ENCODE measurements around the gene IFNL2. TPM values are rescaled to one million over a fixed set of nuclear protein-coding genes. Genes with fewer than 3 reads are reported as not detected.
"Not testable (repeated sequence)": the region's sequence is repeated elsewhere in the genome, so short reads cannot be mapped to it uniquely, and the experiment has no call there.

IFNL2 gene
- total RNA-seq, 1 donor from 2014 or later, result not detected

GRCh38 chr19:39261704-39262103, 6.5 kb upstream of the IFNL2 start:
- no peaks in the 10 kb centered on the region for H3K36me3 Mint-ChIP-seq (ENCODE audit: low read depth)
- H3K9me3 Mint-ChIP-seq, result no peaks in the 10 kb centered on the region
- H3K4me3 Mint-ChIP-seq (ENCODE audit: low read depth), result no peak overlapping the region
- peaks cover 8% of the 10 kb centered on the region for H3K4me1 Mint-ChIP-seq (ENCODE audit: low read depth)
- DNase-seq (ENCODE audit: low spot score), result no peak
- peaks cover 40% of the 10 kb centered on the region for H3K27me3 Mint-ChIP-seq (ENCODE audit: low read depth)
- intact Hi-C loops (cut with micrococcal nuclease), result no loop called here
- H3K27ac Mint-ChIP-seq, result no peak overlapping the region

DNA sequence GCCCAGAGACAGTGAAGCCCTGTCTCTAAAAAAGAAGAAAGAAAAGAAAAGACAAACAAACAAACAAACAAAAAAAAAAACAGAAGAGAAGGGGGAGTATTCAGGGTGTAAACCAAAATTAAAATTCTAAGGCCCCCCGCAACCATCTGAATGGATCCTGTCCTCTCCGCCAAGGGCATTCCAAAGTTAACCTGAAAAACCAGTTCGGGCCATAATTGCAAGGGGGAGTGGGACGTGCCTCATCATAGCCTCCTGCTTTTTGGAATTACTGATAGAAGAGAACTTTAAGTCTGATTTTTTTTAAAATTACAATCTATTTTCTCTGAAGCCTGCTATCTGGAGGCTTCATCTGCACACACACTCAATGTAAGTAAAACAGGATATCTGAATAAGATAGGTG, 5.7 kb upstream of the IFNL2 start:
- no peaks in the 10 kb centered on the region for H3K36me3 Mint-ChIP-seq (ENCODE audit: low read depth)
- intact Hi-C loops (cut with micrococcal nuclease), result no loop called here
- H3K4me3 Mint-ChIP-seq (ENCODE audit: low read depth), result no peak overlapping the region
- no peak overlapping the region for H3K27ac Mint-ChIP-seq
- DNase-seq (ENCODE audit: low spot score), result no peak
- peaks cover 43% of the 10 kb centered on the region for H3K27me3 Mint-ChIP-seq (ENCODE audit: low read depth)
- no peaks in the 10 kb centered on the region for H3K9me3 Mint-ChIP-seq
- peaks cover 8% of the 10 kb centered on the region for H3K4me1 Mint-ChIP-seq (ENCODE audit: low read depth)

- Mint-ChIP-seq H3K27me3 (ENCODE audit: low read depth) (peaks cover 43% of the 10 kb centered on the region), H3K4me3 (ENCODE audit: low read depth) (no peak overlapping the region), H3K4me1 (ENCODE audit: low read depth) (peaks cover 2% of the 10 kb centered on the region), H3K36me3 (ENCODE audit: low read depth) (no peaks in the 10 kb centered on the region), H3K27ac (no peak overlapping the region), H3K9me3 (no peaks in the 10 kb centered on the region)
- no peak for DNase-seq (ENCODE audit: low spot score)
- intact Hi-C loops (cut with micrococcal nuclease), result no loop called here
Observed at GRCh38 chr19:39263912-39264305, 4.3 kb upstream of the IFNL2 start.

GRCh38 chr19:39264306-39265290, 3.6 kb upstream of the IFNL2 start:
- peaks cover 2% of the 10 kb centered on the region for H3K4me1 Mint-ChIP-seq (ENCODE audit: low read depth)
- H3K36me3 Mint-ChIP-seq (ENCODE audit: low read depth), result no peaks in the 10 kb centered on the region
- no peak overlapping the region for H3K4me3 Mint-ChIP-seq (ENCODE audit: low read depth)
- no peaks in the 10 kb centered on the region for H3K9me3 Mint-ChIP-seq
- intact Hi-C loops (cut with micrococcal nuclease), result no loop called here
- peaks cover 43% of the 10 kb centered on the region for H3K27me3 Mint-ChIP-seq (ENCODE audit: low read depth)
- DNase-seq (ENCODE audit: low spot score), result no peak
- H3K27ac Mint-ChIP-seq, result no peak overlapping the region

DNA sequence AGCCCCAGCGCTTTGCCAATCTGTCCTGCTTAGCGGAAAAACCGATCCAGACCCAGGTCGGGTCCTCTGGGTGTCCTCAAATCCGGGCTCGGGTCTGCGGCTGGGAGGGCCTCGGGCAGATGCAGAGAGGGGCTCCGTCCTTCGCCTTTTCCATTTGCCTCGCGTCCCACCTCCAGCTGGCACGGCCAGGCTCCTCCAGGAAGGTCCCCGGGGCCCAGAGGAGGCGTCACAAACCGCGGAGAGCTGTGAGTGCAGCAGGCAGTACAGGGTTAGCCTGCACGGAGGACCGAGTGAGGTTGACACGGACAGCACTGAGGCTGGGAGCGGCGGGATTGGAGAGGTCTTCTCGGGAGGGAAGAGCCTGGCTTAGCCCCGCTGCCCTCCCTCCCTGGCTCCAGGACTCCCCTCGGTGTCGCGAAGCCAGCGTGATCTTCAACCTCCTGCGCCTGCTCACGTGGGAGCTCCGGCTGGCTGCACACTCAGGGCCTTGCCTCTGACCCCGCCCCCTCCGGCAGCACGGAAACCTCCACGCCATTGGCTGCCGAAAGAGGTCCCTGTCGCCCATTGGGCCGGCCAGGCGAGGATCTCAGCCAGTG, 2.8 kb upstream of the IFNL2 start:
- H3K27ac Mint-ChIP-seq, result no peak overlapping the region
- H3K4me3 Mint-ChIP-seq (ENCODE audit: low read depth), result no peak overlapping the region
- no peak for DNase-seq (ENCODE audit: low spot score)
- H3K9me3 Mint-ChIP-seq, result no peaks in the 10 kb centered on the region
- H3K27me3 Mint-ChIP-seq (ENCODE audit: low read depth), result peaks cover 43% of the 10 kb centered on the region
- H3K36me3 Mint-ChIP-seq (ENCODE audit: low read depth), result no peaks in the 10 kb centered on the region
- intact Hi-C loops (cut with micrococcal nuclease), result no loop called here
- H3K4me1 Mint-ChIP-seq (ENCODE audit: low read depth), result peaks cover 2% of the 10 kb centered on the region

DNA sequence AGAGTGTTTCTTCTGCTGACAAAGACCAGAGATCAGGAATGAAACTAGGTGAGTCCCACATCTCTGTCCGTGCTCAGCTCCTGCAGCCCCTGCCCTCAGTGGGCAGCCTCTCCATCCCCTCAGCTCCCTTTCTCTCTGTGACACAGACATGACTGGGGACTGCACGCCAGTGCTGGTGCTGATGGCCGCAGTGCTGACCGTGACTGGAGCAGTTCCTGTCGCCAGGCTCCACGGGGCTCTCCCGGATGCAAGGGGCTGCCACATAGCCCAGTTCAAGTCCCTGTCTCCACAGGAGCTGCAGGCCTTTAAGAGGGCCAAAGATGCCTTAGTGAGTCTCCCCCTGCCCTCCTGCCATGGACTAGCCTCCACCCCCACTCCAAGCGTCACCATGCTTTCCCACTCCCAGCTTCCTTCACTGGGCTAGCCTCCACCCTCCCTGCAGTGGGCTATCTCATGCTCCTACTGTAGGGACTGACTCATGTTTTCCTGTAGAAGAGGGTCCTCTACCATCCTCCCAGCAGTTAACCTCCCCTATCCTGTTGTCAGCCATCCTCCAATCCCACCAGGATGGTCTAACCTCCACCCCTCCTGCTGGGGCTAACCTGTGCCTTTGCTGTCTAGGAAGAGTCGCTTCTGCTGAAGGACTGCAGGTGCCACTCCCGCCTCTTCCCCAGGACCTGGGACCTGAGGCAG, 481 bp downstream of the IFNL2 start:
- H3K4me1 Mint-ChIP-seq (ENCODE audit: low read depth); H3K36me3 Mint-ChIP-seq (ENCODE audit: low read depth); H3K27ac Mint-ChIP-seq; H3K4me3 Mint-ChIP-seq (ENCODE audit: low read depth); intact Hi-C loops (cut with micrococcal nuclease); H3K9me3 Mint-ChIP-seq; DNase-seq (ENCODE audit: low spot score): not testable (repeated sequence)
- peaks cover 22% of the 10 kb centered on the region for H3K27me3 Mint-ChIP-seq (ENCODE audit: low read depth)

DNA sequence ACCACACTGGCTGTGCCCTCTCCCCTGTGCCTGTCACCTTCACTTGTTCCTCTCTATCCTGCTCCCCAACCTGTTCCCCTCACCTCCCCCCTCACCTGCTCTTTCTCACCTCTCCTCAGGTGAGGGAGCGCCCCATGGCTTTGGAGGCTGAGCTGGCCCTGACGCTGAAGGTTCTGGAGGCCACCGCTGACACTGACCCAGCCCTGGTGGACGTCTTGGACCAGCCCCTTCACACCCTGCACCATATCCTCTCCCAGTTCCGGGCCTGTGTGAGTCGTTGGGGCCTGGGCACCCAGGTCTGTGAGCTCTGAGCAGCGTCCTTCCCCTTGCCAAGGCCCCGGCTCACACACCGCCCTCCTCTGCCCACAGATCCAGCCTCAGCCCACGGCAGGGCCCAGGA, 1.2 kb downstream of the IFNL2 start:
- H3K36me3 Mint-ChIP-seq (ENCODE audit: low read depth); intact Hi-C loops (cut with micrococcal nuclease); H3K9me3 Mint-ChIP-seq; H3K4me1 Mint-ChIP-seq (ENCODE audit: low read depth); DNase-seq (ENCODE audit: low spot score); H3K27ac Mint-ChIP-seq; H3K4me3 Mint-ChIP-seq (ENCODE audit: low read depth): not testable (repeated sequence)
- peaks cover 16% of the 10 kb centered on the region for H3K27me3 Mint-ChIP-seq (ENCODE audit: low read depth)

GRCh38 chr19:39270036-39270871, 2.1 kb downstream of the IFNL2 start:
- intact Hi-C loops (cut with micrococcal nuclease), result no loop called here
- no peak for DNase-seq (ENCODE audit: low spot score)
- H3K36me3 Mint-ChIP-seq (ENCODE audit: low read depth), result no peaks in the 10 kb centered on the region
- H3K27ac Mint-ChIP-seq, result no peak overlapping the region
- no peak overlapping the region for H3K4me3 Mint-ChIP-seq (ENCODE audit: low read depth)
- peaks cover 11% of the 10 kb centered on the region for H3K27me3 Mint-ChIP-seq (ENCODE audit: low read depth)
- H3K9me3 Mint-ChIP-seq, result no peaks in the 10 kb centered on the region
- H3K4me1 Mint-ChIP-seq (ENCODE audit: low read depth), result no peaks in the 10 kb centered on the region

- H3K4me1 Mint-ChIP-seq (ENCODE audit: low read depth); H3K4me3 Mint-ChIP-seq (ENCODE audit: low read depth); H3K27ac Mint-ChIP-seq; intact Hi-C loops (cut with micrococcal nuclease); DNase-seq (ENCODE audit: low spot score); H3K9me3 Mint-ChIP-seq; H3K36me3 Mint-ChIP-seq (ENCODE audit: low read depth): not testable (repeated sequence)
- H3K27me3 Mint-ChIP-seq (ENCODE audit: low read depth), result peaks cover 12% of the 10 kb centered on the region
Observed at GRCh38 chr19:39273859-39274258, 5.7 kb downstream of the IFNL2 start.

DNA sequence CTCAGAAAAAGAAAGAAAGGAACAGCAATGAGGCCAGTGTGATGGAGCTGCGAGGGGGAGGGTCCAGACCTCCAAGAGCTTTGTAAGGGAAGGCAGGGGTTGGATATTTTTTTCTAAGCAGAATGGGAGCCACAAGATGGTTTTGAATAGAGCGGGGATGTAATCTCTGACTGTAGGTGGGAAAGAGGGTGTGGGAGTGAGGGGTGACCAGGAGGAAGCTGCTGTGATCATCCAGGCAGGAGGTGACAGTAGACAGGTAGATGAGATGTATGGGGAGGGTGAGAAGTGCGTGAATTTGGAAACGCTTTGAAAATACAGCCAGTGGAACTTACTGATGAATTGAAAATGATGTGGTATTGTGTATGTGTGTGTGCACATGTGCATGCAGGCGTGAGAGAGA, 7.4 kb downstream of the IFNL2 start:
- H3K4me3 Mint-ChIP-seq (ENCODE audit: low read depth), result no peak overlapping the region
- no peaks in the 10 kb centered on the region for H3K9me3 Mint-ChIP-seq
- no peaks in the 10 kb centered on the region for H3K4me1 Mint-ChIP-seq (ENCODE audit: low read depth)
- intact Hi-C loops (cut with micrococcal nuclease), result no loop called here
- no peak for DNase-seq (ENCODE audit: low spot score)
- no peaks in the 10 kb centered on the region for H3K36me3 Mint-ChIP-seq (ENCODE audit: low read depth)
- H3K27ac Mint-ChIP-seq, result no peak overlapping the region
- peaks cover 13% of the 10 kb centered on the region for H3K27me3 Mint-ChIP-seq (ENCODE audit: low read depth)

- Mint-ChIP-seq H3K27ac (no peak overlapping the region), H3K36me3 (ENCODE audit: low read depth) (no peaks in the 10 kb centered on the region), H3K4me3 (ENCODE audit: low read depth) (no peak overlapping the region), H3K9me3 (no peaks in the 10 kb centered on the region), H3K4me1 (ENCODE audit: low read depth) (no peaks in the 10 kb centered on the region), H3K27me3 (ENCODE audit: low read depth) (peaks cover 13% of the 10 kb centered on the region)
- intact Hi-C loops (cut with micrococcal nuclease), result no loop called here
- no peak for DNase-seq (ENCODE audit: low spot score)
Observed at GRCh38 chr19:39276740-39277139, 8.5 kb downstream of the IFNL2 start.

DNA sequence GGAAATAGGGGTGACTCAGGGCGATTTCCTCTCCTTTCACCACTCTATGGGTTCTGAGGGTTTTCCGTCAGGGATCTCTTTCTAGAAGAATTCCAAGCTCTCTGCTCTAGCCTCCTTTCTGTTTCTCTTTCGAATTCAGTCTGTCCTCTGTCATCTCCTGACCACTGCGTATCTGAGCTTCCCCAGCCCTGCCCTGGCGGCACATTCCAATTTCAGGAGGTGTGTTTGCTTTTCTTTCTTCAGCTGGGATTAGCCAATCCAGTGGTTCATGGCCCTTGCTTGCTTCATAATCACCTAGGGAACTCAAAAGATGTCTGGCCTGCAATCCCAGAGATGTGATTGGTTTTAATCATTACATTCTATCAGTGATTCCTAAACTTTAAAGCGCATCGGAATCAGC, 9.4 kb downstream of the IFNL2 start:
- peaks cover 16% of the 10 kb centered on the region for H3K27me3 Mint-ChIP-seq (ENCODE audit: low read depth)
- no peak overlapping the region for H3K27ac Mint-ChIP-seq
- DNase-seq (ENCODE audit: low spot score), result no peak
- H3K36me3 Mint-ChIP-seq (ENCODE audit: low read depth), result no peaks in the 10 kb centered on the region
- H3K4me3 Mint-ChIP-seq (ENCODE audit: low read depth), result no peak overlapping the region
- H3K4me1 Mint-ChIP-seq (ENCODE audit: low read depth), result no peaks in the 10 kb centered on the region
- intact Hi-C loops (cut with micrococcal nuclease), result no loop called here
- no peaks in the 10 kb centered on the region for H3K9me3 Mint-ChIP-seq
